Panc1 (cell line): ENCODE measurements around the gene CAPN8. TPM values are rescaled to one million over a fixed set of nuclear protein-coding genes. Genes with fewer than 3 reads are reported as not detected.
A peak's percentile ranks its signal among the peaks of the same experiment; 100 is the strongest.

Source experiments
- ATAC-seq: fragments of 200-7000 bp; cut with Tn5 transposase; 2 replicates; pipeline ENCODE4 v1.9.1; 2020; ENCODE audit warnings: mild to moderate bottlenecking, moderate library complexity
- BruUV-seq: library from RNA; stranded (reverse); fragments of 400-500 nt; replicated peaks from 2 replicates; lab custom pipeline; 2021; lab: Mats Ljungman, UMichigan
- CTCF ChIA-PET: fragments of 300-600 bp; sonication (Branson Sonifier 250); formaldehyde crosslinking; loops from one replicate; lab custom pipeline; 2022; ENCODE audit warnings: antibody characterized with exemption; lab: Charles Lee
- POLR2A ChIA-PET: fragments of 300-600 bp; sonication (Branson Sonifier 250); formaldehyde crosslinking; loops from one replicate; lab custom pipeline; 2022; ENCODE audit warnings: antibody characterized with exemption; lab: Charles Lee
- DNase-seq: peaks from one replicate; pipeline ENCODE4 v3.0.0-alpha.2; 2010; ENCODE audit warnings: low read depth, low spot score
- H3K27ac ChIP-seq: 2 replicates; pipeline ENCODE4 v1.5.1; 2011; ENCODE audit warnings: mild to moderate bottlenecking, low read length, inconsistent platforms
- H3K27me3 ChIP-seq: fragments of 200-500 bp; sonication (Bioruptor generic); 2 replicates; pipeline ENCODE4 v1.6.0; 2014; ENCODE audit warnings: low read length, inconsistent platforms; ENCODE audit not compliant: control insufficient read depth, insufficient read depth
- H3K36me3 ChIP-seq: fragments of 200-500 bp; sonication (Bioruptor generic); 2 replicates; pipeline ENCODE4 v1.5.1; 2014; ENCODE audit warnings: inconsistent platforms, mild to moderate bottlenecking, low read length, moderate library complexity; ENCODE audit not compliant: control insufficient read depth, insufficient read depth
- H3K4me1 ChIP-seq: 2 replicates; pipeline ENCODE4 v1.5.1; 2011; ENCODE audit warnings: inconsistent platforms, mild to moderate bottlenecking, low read length, moderate library complexity; ENCODE audit not compliant: control insufficient read depth, insufficient read depth
- H3K4me3 ChIP-seq, 2 experiments: 2 replicates each; pipeline ENCODE4 v1.5.1; 2011 to 2012; ENCODE audit warnings: low read depth in 2 of 2, low read length in 2 of 2, mild to moderate bottlenecking in 2 of 2, inconsistent platforms in 1 of 2, moderate library complexity in 1 of 2
- H3K9me3 ChIP-seq: fragments of 200-500 bp; sonication (Bioruptor generic); 2 replicates; pipeline ENCODE4 v1.5.1; 2014; ENCODE audit warnings: low read depth, mild to moderate bottlenecking, inconsistent platforms, low read length, moderate library complexity; ENCODE audit not compliant: control insufficient read depth, insufficient read depth
- CTCF ChIP-seq: fragments of 450-650 bp; IDR thresholded peaks from 2 replicates; pipeline ENCODE4 v1.5.1; 2017; ENCODE audit warnings: mild to moderate bottlenecking
- POLR2AphosphoS5 ChIP-seq: IDR thresholded peaks from 2 replicates; pipeline ENCODE4 v1.6.1; 2012; ENCODE audit warnings: mild to moderate bottlenecking, low read depth, low read length, moderate library complexity
- REST ChIP-seq, 2 experiments: IDR thresholded peaks; 2 replicates each; pipeline ENCODE4 v1.6.1; 2011 to 2012; ENCODE audit warnings: low read depth in 2 of 2, control low read depth in 1 of 2, low read length in 1 of 2, mild to moderate bottlenecking in 1 of 2, moderate library complexity in 1 of 2; ENCODE audit not compliant: insufficient read depth in 1 of 2
- SIN3A ChIP-seq: IDR thresholded peaks from 2 replicates; pipeline ENCODE4 v1.6.1; 2012; ENCODE audit warnings: low read depth, mild to moderate bottlenecking, low read length, moderate library complexity, borderline replicate concordance; ENCODE audit not compliant: insufficient read depth
- TCF7L2 ChIP-seq: IDR thresholded peaks from 2 replicates; pipeline ENCODE4 v1.6.1; 2011; ENCODE audit warnings: mild to moderate bottlenecking, low read depth, low read length, inconsistent platforms
- in situ Hi-C: cut with HindIII; loops from 2 replicates; pipeline ENCODE4 v1.10.0; 2016; ENCODE audit warnings: low sequenced_read_pairs, low pct_unique_long_range_greater_than_20kb
- intact Hi-C: fragments of 100-400 bp; cut with micrococcal nuclease; formaldehyde crosslinking; loops from one replicate; pipeline ENCODE4 v1.10.0; 2022; ENCODE audit not compliant: unreplicated experiment
- total RNA-seq: library from RNA; stranded (reverse); gene quantifications from one replicate; pipeline ENCODE4 v1.2.1, GENCODE V29; 2021; ENCODE audit not compliant: unreplicated experiment

Gene CAPN8
- total RNA-seq, 1 experiment from 2014 or later: 0.28 TPM

- BruUV-seq: no TSS peak
- intact Hi-C loops (loop anchor here (5.0 kb wide), 1 partner anchor 357 kb away; no protein-coding TSS in a partner anchor), in situ Hi-C loops (no loop called here)
- H3K4me1 ChIP-seq: peaks cover 3% of the 10 kb centered on the region
- no peak for DNase-seq
- H3K9me3 ChIP-seq: no peaks in the 10 kb centered on the region
- POLR2A ChIA-PET: no interaction called here
- no peak overlapping the region for H3K27ac ChIP-seq
- no peaks in the 10 kb centered on the region for H3K36me3 ChIP-seq
- H3K27me3 ChIP-seq: no peaks in the 10 kb centered on the region
- H3K4me3 ChIP-seq: no peak overlapping the region
- no peak for TF ChIP-seq REST (IDR thresholded peaks at IDR 0.05; ENCODE audit: insufficient read depth in 1 of 2, low read depth in 2 of 2, low read length in 1 of 2)
- no peak for TF ChIP-seq TCF7L2
- TF ChIP-seq POLR2AphosphoS5: no peak
- no peak for TF ChIP-seq CTCF
- TF ChIP-seq SIN3A: no peak
- peak; percentile 17; the same call in 1 of the 2 replicates for ATAC-seq
- CTCF ChIA-PET: interaction anchor here (0.9 kb wide), 1 partner anchor 13 kb away, joined by 6 read pairs; no protein-coding TSS in a partner anchor
Measured at GRCh38 chr1:223695014-223695548, 29.6 kb upstream of the CAPN8 start.

- no peak for ATAC-seq
- Histone ChIP-seq H3K9me3 (no peaks in the 10 kb centered on the region), H3K27ac (no peak overlapping the region), H3K4me1 (no peaks in the 10 kb centered on the region), H3K36me3 (no peaks in the 10 kb centered on the region), H3K27me3 (no peaks in the 10 kb centered on the region), H3K4me3 (no peak overlapping the region)
- DNase-seq: no peak
- in situ Hi-C loops (no loop called here), intact Hi-C loops (no loop called here)
- CTCF ChIA-PET: no interaction called here
- TF ChIP-seq CTCF (no peak), TCF7L2 (no peak), POLR2AphosphoS5 (no peak), SIN3A (no peak), REST (IDR thresholded peaks at IDR 0.05; ENCODE audit: insufficient read depth in 1 of 2, low read depth in 2 of 2, low read length in 1 of 2) (no peak)
- no TSS peak for BruUV-seq
- POLR2A ChIA-PET: no interaction called here
Measured at GRCh38 chr1:223691121-223691520, 25.6 kb upstream of the CAPN8 start.
